Keratinocyte (primary cell): ENCODE results near the gene ZNF688. TPM values are rescaled to one million over a fixed set of nuclear protein-coding genes. Genes with fewer than 3 reads are reported as not detected.
A peak's percentile ranks its signal among the peaks of the same experiment; 100 is the strongest.

ENCODE experiments used
- DNase-seq: peaks from one replicate; pipeline ENCODE4 v3.0.0-alpha.2; 2011; ENCODE audit warnings: low read depth, missing footprints, low spot score
- FAIRE-seq: peaks from 2 replicates; lab custom pipeline; 2011; peaks lifted over from hg19 to GRCh38; lab: Jason Lieb, UNC
- H2AFZ ChIP-seq: 2 replicates; pipeline ENCODE4 v1.6.0; 2012; ENCODE audit warnings: low read length, control low read depth, inconsistent platforms; ENCODE audit not compliant: control insufficient read depth
- H3K27ac ChIP-seq: 2 replicates; pipeline ENCODE4 v1.5.1; 2011; ENCODE audit warnings: low read length; ENCODE audit not compliant: control insufficient read depth, insufficient read depth
- H3K27me3 ChIP-seq: 3 replicates; pipeline ENCODE4 v1.6.0; 2011; ENCODE audit warnings: low read length; ENCODE audit not compliant: control insufficient read depth, insufficient read depth; ENCODE audit errors: extremely low read depth
- H3K36me3 ChIP-seq, 2 experiments: 2 replicates in 1 of 2; 3 replicates in 1 of 2; pipeline ENCODE4 v1.5.1; 2011; ENCODE audit warnings: low read length in 2 of 2, mild to moderate bottlenecking in 1 of 2; ENCODE audit not compliant: control insufficient read depth in 2 of 2, insufficient read depth in 2 of 2; ENCODE audit errors: extremely low read depth in 1 of 2
- H3K4me1 ChIP-seq: 3 replicates; pipeline ENCODE4 v1.5.1; 2011; ENCODE audit warnings: low read length; ENCODE audit not compliant: control insufficient read depth, insufficient read depth; ENCODE audit errors: extremely low read depth
- H3K4me2 ChIP-seq: 3 replicates; pipeline ENCODE4 v1.6.0; 2011; ENCODE audit warnings: low read depth, low read length; ENCODE audit not compliant: control insufficient read depth, insufficient read depth; ENCODE audit errors: extremely low read depth
- H3K4me3 ChIP-seq, 3 experiments: fragments of 200-600 bp in 1 of 3; sonication (generic) in 1 of 3; 2 replicates in 2 of 3; 3 replicates in 1 of 3; pipeline ENCODE4 v1.5.1; 2011 to 2016; ENCODE audit warnings: low read length in 3 of 3, mild to moderate bottlenecking in 3 of 3, control low read depth in 2 of 3, inconsistent platforms in 1 of 3, low read depth in 1 of 3, mixed read lengths in 1 of 3, mixed run types in 1 of 3, moderate library complexity in 1 of 3; ENCODE audit not compliant: control insufficient read depth in 2 of 3, insufficient read depth in 2 of 3; ENCODE audit errors: extremely low read depth in 1 of 3
- H3K79me2 ChIP-seq: 2 replicates; pipeline ENCODE4 v1.6.0; 2012; ENCODE audit warnings: low read length; ENCODE audit not compliant: control insufficient read depth, insufficient read depth
- H3K9ac ChIP-seq: 3 replicates; pipeline ENCODE4 v1.6.0; 2011; ENCODE audit warnings: low read length; ENCODE audit not compliant: control insufficient read depth, insufficient read depth; ENCODE audit errors: extremely low read depth
- H3K9me1 ChIP-seq: 3 replicates; pipeline ENCODE4 v1.6.0; 2011; ENCODE audit warnings: low read length; ENCODE audit not compliant: control insufficient read depth, insufficient read depth; ENCODE audit errors: extremely low read depth
- H3K9me3 ChIP-seq: 2 replicates; pipeline ENCODE4 v1.5.1; 2012; ENCODE audit warnings: low read depth, low read length; ENCODE audit not compliant: control insufficient read depth
- H4K20me1 ChIP-seq: 3 replicates; pipeline ENCODE4 v1.6.0; 2011; ENCODE audit warnings: low read length; ENCODE audit not compliant: control insufficient read depth, insufficient read depth; ENCODE audit errors: extremely low read depth
- EZH2 ChIP-seq: IDR thresholded peaks from one replicate; pipeline ENCODE4 v1.6.1; 2012; ENCODE audit warnings: inconsistent platforms, mild to moderate bottlenecking, low read length, moderate library complexity
- dilution Hi-C: fragments of 300-500 bp; cut with MboI; formaldehyde crosslinking; loops from one replicate; pipeline ENCODE4 v1.7.0; 2020; ENCODE audit warnings: low sequenced_read_pairs; ENCODE audit not compliant: extremely low pct_ligation_motif_present
- polyA plus RNA-seq, 5 experiments: library from polyadenylated mRNA; depleted of rRNA in 3 of 5; stranded (reverse) in 3 of 5; stranded (forward) in 1 of 5; unstranded in 1 of 5; fragments of >200 nt; gene quantifications; 1 replicate in 1 of 5; 2 replicates in 3 of 5; 3 replicates in 1 of 5; pipeline versions ENCODE4 v1.2.1 to v1.2.3, GENCODE V29; 2011 to 2012; ENCODE audit warnings: missing spikeins in 2 of 5, low read depth in 1 of 5, low replicate concordance in 1 of 5
- TF ChIP-seq, protein P1 (sequence below), 3 experiments: IDR thresholded peaks in 1 of 3; conservative IDR thresholded peaks in 1 of 3; optimal IDR thresholded peaks in 1 of 3; 2 replicates in 2 of 3; 3 replicates in 1 of 3; pipeline versions ENCODE3 to v1.5.1; 2011; ENCODE audit warnings: low read length in 3 of 3, mild to moderate bottlenecking in 3 of 3, moderate library complexity in 2 of 3, control low read depth in 1 of 3, inconsistent platforms in 1 of 3; ENCODE audit not compliant: insufficient read depth in 2 of 3; ENCODE audit errors: extremely low read depth in 1 of 3

The ZNF688 gene
- polyA plus RNA-seq, 1 donor (not counting 4 experiments of a cell fraction or from before 2014, with no cell fraction given): 4.9 TPM

DNA sequence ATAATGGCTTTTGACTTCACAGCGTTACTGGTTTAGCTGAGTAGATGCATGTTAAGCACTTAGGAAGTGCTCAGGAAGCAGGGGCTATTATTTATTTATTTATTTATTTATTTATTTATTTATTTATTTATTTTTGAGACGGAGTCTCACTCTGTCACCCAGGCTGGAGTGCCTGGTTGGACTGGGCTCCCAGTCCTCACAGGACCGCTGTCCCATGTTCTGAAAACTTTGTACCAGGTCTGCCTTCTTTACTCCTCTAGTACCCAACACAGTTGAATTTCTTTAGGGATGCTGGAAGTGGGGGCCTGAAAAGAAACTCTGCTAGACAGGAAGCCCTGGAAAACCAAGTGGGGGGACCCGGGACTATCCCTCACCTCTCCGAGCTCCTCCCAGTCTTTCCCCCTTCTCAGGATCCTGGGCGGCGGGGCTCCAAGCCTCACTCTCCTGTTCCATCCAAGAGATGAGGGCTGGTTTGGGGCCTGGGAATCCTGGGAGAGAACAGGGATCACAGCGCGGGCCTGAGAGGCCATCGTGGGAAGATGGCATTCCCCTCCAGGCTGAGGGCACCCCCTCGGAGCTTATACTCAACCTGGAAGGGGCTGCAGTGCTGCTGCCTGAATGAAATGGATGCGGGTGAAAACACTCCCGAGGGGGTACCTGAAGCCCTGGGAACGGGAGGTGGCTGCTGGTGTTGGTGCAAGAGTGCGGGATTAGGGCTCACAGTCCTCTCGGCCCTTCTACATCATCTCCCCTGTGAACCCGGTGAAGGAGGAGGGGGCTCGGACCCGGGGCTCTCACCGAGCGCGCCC lies 674 bp downstream of the ZNF688 start:
- H3K4me2 ChIP-seq: peak overlapping the region; percentile 91
- H3K27me3 ChIP-seq: no peaks in the 10 kb centered on the region
- no peaks in the 10 kb centered on the region for H3K9me3 ChIP-seq
- H3K79me2 ChIP-seq: no peaks in the 10 kb centered on the region
- peak overlapping the region; percentile 87 for H3K9ac ChIP-seq
- H3K4me3 ChIP-seq: peak overlapping the region; percentile 45 to 75 (median 74)
- no peaks in the 10 kb centered on the region for H3K9me1 ChIP-seq
- FAIRE-seq (no peak), DNase-seq (no peak)
- H3K4me1 ChIP-seq: peaks cover 24% of the 10 kb centered on the region
- no peaks in the 10 kb centered on the region for H4K20me1 ChIP-seq
- H3K27ac ChIP-seq: peak overlapping the region; percentile 88
- peak overlapping the region; percentile 82 for H2AFZ ChIP-seq
- no peaks in the 10 kb centered on the region for H3K36me3 ChIP-seq
- TF ChIP-seq, protein P1, sequence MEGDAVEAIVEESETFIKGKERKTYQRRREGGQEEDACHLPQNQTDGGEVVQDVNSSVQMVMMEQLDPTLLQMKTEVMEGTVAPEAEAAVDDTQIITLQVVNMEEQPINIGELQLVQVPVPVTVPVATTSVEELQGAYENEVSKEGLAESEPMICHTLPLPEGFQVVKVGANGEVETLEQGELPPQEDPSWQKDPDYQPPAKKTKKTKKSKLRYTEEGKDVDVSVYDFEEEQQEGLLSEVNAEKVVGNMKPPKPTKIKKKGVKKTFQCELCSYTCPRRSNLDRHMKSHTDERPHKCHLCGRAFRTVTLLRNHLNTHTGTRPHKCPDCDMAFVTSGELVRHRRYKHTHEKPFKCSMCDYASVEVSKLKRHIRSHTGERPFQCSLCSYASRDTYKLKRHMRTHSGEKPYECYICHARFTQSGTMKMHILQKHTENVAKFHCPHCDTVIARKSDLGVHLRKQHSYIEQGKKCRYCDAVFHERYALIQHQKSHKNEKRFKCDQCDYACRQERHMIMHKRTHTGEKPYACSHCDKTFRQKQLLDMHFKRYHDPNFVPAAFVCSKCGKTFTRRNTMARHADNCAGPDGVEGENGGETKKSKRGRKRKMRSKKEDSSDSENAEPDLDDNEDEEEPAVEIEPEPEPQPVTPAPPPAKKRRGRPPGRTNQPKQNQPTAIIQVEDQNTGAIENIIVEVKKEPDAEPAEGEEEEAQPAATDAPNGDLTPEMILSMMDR (optimal IDR thresholded peaks at IDR 0.05 in 1 of 3, IDR thresholded peaks at IDR 0.05 in 1 of 3, conservative IDR thresholded peaks at IDR 0.05 in 1 of 3; ENCODE audit: extremely low read depth in 1 of 3, insufficient read depth in 2 of 3, low read length in 3 of 3): no peak
- no peak for TF ChIP-seq EZH2
- dilution Hi-C loops: no loop called here

DNA sequence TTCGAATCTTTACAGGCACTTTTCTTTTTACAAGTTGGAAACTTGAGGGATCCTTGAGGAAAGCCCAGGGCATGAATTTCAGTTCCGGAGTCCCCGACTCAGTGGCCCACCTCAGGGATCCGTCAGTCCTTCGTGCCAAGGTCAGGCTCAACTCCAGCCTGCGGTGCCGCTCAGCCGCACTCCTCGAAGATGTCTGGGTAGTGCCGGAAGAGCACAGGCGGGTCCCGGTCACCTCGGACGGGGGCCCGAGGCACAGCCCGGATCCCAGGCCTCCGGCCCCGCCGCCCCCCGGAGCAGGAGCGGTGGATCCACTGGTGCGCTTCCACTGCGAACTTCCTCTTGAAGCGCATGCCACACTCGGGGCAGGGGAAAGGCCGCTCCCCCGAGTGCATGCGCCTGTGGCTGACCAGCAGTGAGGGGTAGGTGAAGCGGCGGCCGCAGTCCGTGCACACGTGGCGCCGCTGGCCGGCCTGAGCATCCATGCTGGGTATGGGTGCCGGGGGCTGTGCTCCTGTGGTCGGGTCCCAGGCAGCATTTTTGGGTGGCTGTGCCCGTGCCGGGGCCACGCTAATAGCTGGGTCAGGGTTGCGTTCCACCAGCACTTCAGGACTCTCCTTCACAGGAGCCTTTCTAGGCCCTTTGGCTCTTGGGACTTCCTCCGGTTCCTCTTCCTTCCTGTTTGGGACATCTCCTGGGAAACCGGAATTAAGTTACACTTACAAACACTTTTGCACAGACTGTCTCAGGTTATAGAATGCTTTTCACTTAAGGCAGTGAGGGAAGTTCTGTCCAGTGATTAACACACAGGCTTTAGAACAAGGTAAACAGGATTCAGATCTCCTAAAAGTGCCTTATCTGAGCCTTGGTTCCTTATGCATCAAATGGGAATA lies 1.5 kb downstream of the ZNF688 start:
- DNase-seq: no peak
- no peaks in the 10 kb centered on the region for H3K36me3 ChIP-seq
- H3K9me1 ChIP-seq: no peaks in the 10 kb centered on the region
- no peaks in the 10 kb centered on the region for H3K27me3 ChIP-seq
- H3K4me1 ChIP-seq: peaks cover 24% of the 10 kb centered on the region
- H3K9ac ChIP-seq: no peak overlapping the region
- H4K20me1 ChIP-seq: no peaks in the 10 kb centered on the region
- no peak for FAIRE-seq
- no peak overlapping the region for H2AFZ ChIP-seq
- no peak overlapping the region for H3K4me3 ChIP-seq
- H3K27ac ChIP-seq: no peak overlapping the region
- dilution Hi-C loops: no loop called here
- no peak for TF ChIP-seq EZH2
- H3K9me3 ChIP-seq: no peaks in the 10 kb centered on the region
- peak overlapping the region; percentile 8 for H3K4me2 ChIP-seq
- no peaks in the 10 kb centered on the region for H3K79me2 ChIP-seq
